ENCODE measurements around the gene VSIG4. TPM values are rescaled to one million over a fixed set of nuclear protein-coding genes. Genes with fewer than 3 reads are reported as not detected.

VSIG4 gene
- total RNA-seq, 1 experiment from 2014 or later, result not detected

- TF ChIP-seq CTCF (IDR thresholded peaks at IDR 0.05; ENCODE audit: insufficient read depth in 1 of 2, low read depth in 1 of 2, low read length in 1 of 2, severe bottlenecking in 1 of 2, unreplicated experiment in 1 of 2), result no peak
- intact Hi-C loops (cut with micrococcal nuclease; ENCODE audit: unreplicated experiment), result no loop called here
- H3K9me3 ChIP-seq, result no peaks in the 10 kb centered on the region
- H3K9me3 Mint-ChIP-seq (ENCODE audit: unreplicated experiment), result no peaks in the 10 kb centered on the region
- no peak overlapping the region for H3K4me3 Mint-ChIP-seq (ENCODE audit: unreplicated experiment)
- no peaks in the 10 kb centered on the region for H3K27me3 ChIP-seq (replicated peaks; ENCODE audit: control insufficient read depth, insufficient read depth, low read length)
- H3K36me3 ChIP-seq (ENCODE audit: control insufficient read depth, insufficient read depth, low read length), result no peaks in the 10 kb centered on the region
- H3K4me1 ChIP-seq, result no peaks in the 10 kb centered on the region
- H3K4me1 Mint-ChIP-seq (ENCODE audit: low read depth, unreplicated experiment), result no peaks in the 10 kb centered on the region
- ChIA-PET POLR2A (no interaction called here), CTCF (no interaction called here)
- H3K27ac Mint-ChIP-seq (ENCODE audit: unreplicated experiment), result no peak overlapping the region
- no TSS peak for BruUV-seq (replicated peaks)
- H3K36me3 Mint-ChIP-seq (ENCODE audit: insufficient read depth, unreplicated experiment), result no peaks in the 10 kb centered on the region
- no peaks in the 10 kb centered on the region for H3K27me3 Mint-ChIP-seq (ENCODE audit: insufficient read depth, unreplicated experiment)
- no peak overlapping the region for H3K4me3 ChIP-seq (ENCODE audit: low read depth, low read length)
- no peak for DNase-seq
Observed at GRCh38 chrX:66014556-66014955, 25.3 kb downstream of the VSIG4 start.

GRCh38 chrX:66014084-66014483 lies 25.8 kb downstream of the VSIG4 start:
- Mint-ChIP-seq H3K27ac (ENCODE audit: unreplicated experiment) (no peak overlapping the region), H3K4me1 (ENCODE audit: low read depth, unreplicated experiment) (no peaks in the 10 kb centered on the region), H3K4me3 (ENCODE audit: unreplicated experiment) (no peak overlapping the region), H3K36me3 (ENCODE audit: insufficient read depth, unreplicated experiment) (no peaks in the 10 kb centered on the region), H3K9me3 (ENCODE audit: unreplicated experiment) (no peaks in the 10 kb centered on the region), H3K27me3 (ENCODE audit: insufficient read depth, unreplicated experiment) (no peaks in the 10 kb centered on the region)
- CTCF ChIA-PET, result no interaction called here
- no peak for DNase-seq
- no TSS peak for BruUV-seq (replicated peaks)
- intact Hi-C loops (cut with micrococcal nuclease; ENCODE audit: unreplicated experiment), result no loop called here
- H3K4me3 ChIP-seq (ENCODE audit: low read depth, low read length), result no peak overlapping the region
- no peaks in the 10 kb centered on the region for H3K4me1 ChIP-seq
- H3K36me3 ChIP-seq (ENCODE audit: control insufficient read depth, insufficient read depth, low read length), result no peaks in the 10 kb centered on the region
- H3K27me3 ChIP-seq (replicated peaks; ENCODE audit: control insufficient read depth, insufficient read depth, low read length), result no peaks in the 10 kb centered on the region
- POLR2A ChIA-PET, result no interaction called here
- H3K9me3 ChIP-seq, result no peaks in the 10 kb centered on the region
- TF ChIP-seq CTCF (IDR thresholded peaks at IDR 0.05; ENCODE audit: insufficient read depth in 1 of 2, low read depth in 1 of 2, low read length in 1 of 2, severe bottlenecking in 1 of 2, unreplicated experiment in 1 of 2), result no peak

GRCh38 chrX:66013194-66013816 lies 26.6 kb downstream of the VSIG4 start:
- Histone ChIP-seq H3K4me3 (ENCODE audit: low read depth, low read length) (no peak overlapping the region), H3K9me3 (no peaks in the 10 kb centered on the region), H3K4me1 (no peaks in the 10 kb centered on the region), H3K27me3 (replicated peaks; ENCODE audit: control insufficient read depth, insufficient read depth, low read length) (no peaks in the 10 kb centered on the region), H3K36me3 (ENCODE audit: control insufficient read depth, insufficient read depth, low read length) (no peaks in the 10 kb centered on the region)
- no peak for TF ChIP-seq CTCF (IDR thresholded peaks at IDR 0.05; ENCODE audit: insufficient read depth in 1 of 2, low read depth in 1 of 2, low read length in 1 of 2, severe bottlenecking in 1 of 2, unreplicated experiment in 1 of 2)
- intact Hi-C loops (cut with micrococcal nuclease; ENCODE audit: unreplicated experiment), result no loop called here
- no peaks in the 10 kb centered on the region for H3K36me3 Mint-ChIP-seq (ENCODE audit: insufficient read depth, unreplicated experiment)
- ChIA-PET CTCF (no interaction called here), POLR2A (no interaction called here)
- DNase-seq, result no peak
- H3K27me3 Mint-ChIP-seq (ENCODE audit: insufficient read depth, unreplicated experiment), result no peaks in the 10 kb centered on the region
- H3K9me3 Mint-ChIP-seq (ENCODE audit: unreplicated experiment), result no peaks in the 10 kb centered on the region
- no peak overlapping the region for H3K4me3 Mint-ChIP-seq (ENCODE audit: unreplicated experiment)
- no peaks in the 10 kb centered on the region for H3K4me1 Mint-ChIP-seq (ENCODE audit: low read depth, unreplicated experiment)
- no TSS peak for BruUV-seq (replicated peaks)
- no peak overlapping the region for H3K27ac Mint-ChIP-seq (ENCODE audit: unreplicated experiment)
